NCI-H1105 treated with DMSO at 0.1 percent for 48 hours (cell line): ENCODE data around the gene RAD51B.
"Not testable (repeated sequence)": the region's sequence is repeated elsewhere in the genome, so short reads cannot be mapped to it uniquely, and the experiment has no call there.

Source experiments
- DNase-seq: peaks from one replicate; lab custom pipeline; 2025; lab: John Stamatoyannopoulos, UW

The RAD51B gene

DNA sequence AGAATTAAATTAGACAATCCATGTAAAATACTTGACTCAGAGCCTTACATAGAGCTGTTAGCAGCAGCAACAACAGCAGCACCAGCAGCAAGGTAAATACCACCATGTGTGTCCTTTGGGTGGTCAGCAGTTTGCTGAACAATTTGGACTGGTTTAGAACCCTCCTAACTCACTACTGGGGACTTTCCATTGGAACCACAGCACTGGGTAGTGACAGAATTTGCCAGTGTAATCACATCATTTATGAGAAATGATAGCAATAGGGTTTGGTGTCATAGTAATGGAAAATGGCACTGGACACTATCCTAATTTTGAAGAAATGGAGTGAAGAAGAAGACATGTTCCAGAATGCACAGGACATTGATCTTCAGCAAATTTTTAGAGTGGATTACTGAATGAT, 392.8 kb downstream of the RAD51B start:
- no peak for DNase-seq

DNA sequence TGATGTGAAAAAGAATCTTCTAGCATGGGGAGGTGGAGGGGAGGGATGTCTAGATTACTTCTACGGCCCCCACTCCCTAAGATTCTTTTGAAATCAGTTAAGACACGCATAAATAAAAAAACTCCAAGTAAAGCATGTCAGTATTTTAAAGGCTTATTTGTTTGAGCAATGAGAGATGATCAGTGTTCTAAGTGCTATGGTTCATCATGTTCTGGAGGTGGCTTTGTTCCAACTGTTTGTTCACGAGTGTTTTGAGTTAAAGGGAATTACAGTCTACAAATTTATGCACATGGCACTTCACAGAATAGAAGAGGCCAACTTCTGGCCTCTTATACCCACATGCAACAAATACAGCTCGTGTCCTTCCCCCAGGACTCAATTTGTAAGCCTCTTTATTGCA, 394.9 kb downstream of the RAD51B start:
- peak; percentile 13 for DNase-seq

DNA sequence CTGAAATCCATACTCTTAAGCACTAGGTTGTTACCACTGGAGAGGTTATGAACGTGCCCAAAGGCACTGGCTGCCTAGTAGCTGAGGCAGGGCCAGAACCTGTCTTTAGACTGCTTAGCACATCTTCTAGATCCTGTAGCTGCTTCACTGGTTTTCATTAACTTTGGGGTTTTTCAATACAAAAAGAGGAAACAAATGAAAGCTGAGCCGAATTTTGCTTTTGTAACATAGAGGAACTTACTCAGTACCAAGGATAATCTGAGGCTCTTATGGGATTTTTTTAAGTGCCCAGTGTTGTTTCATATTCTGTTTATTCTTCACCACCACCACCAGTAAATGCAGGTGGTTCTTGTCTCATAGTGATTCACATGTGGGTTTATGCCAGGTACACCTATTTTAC, 396.1 kb downstream of the RAD51B start:
- DNase-seq = no peak

DNA sequence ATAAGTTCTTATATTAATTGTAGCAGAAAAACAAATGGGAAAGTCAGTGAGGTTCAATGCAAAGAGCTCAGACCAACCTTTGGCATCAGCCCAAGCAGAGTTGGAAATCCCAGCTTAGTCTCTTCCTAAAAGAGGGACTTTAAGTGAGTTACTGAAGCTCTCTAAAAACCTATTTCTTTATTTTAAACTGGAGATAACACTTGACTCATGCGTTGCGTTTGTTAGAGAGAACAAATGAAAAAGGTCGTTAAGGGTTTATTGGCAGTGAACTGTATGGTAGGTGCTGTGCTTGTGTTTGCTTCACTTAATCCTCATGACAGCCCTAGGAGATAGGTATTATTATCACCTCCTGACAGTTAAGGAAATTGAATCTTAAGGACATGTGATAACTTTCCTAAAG, 396.5 kb downstream of the RAD51B start:
- no peak for DNase-seq

DNA sequence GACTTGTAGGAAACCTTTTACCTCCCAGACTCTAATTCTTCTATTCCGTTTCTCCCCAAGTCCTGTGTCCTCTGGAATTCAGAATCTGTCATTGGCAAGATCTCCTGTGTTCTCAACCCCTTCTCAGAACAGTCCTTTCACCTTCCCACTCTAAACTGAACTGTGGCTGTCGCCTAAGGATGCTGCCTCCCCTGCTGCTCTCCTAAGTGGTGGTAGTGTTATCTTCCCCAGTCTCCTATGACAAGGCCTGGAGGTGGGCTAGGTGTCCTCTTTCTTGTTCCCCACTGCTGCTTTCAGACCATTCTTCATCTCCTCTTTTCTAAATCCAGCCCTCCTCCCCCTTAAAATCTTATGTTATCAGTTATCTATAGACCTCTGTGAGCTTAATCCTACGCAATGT, 397.4 kb downstream of the RAD51B start:
- no peak for DNase-seq

DNA sequence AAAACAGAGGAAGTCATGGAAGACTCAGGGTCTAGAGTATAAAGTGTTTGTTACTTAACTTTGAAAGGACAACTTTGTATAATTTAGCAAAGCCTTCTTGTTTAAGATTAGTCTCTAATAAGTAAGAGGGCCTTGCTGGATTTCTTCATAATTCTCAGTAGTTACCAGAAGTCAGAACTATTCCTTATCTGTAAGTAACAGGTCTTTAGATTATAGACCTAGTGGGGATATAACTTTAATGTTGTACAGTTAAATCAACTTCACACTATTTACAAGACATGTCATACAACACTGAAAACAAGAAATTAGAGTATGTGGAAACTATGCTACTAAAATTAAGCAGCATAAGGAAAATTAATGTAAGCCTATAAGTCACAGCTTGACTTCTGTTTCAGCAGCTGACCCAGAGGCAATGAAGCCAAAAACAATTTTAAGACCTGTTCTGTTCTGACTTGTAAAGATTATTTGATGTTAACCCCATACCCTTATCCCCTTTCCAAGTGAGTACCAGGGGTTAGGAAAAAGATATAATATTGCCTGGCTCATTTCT, 398.3 kb downstream of the RAD51B start:
- DNase-seq = no peak

DNA sequence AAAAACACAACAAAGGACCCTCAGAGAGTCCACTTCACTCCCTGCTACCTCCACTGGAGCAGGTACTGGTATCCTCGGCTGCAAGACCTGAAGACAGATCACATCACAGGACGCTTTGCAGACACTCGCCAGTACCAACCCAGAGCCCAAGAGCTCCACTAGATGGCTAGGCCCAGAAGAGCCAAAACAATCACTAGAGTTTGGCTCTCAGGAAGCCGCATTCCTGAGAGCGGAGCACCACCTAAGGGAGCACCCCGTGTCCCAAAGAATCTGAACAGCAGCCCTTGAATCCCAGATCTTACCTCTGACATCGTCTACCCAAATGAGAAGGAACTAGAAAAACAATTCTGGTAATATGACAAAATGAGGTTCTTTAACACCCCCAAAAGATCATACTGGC, 399.8 kb downstream of the RAD51B start:
- no peak for DNase-seq

DNA sequence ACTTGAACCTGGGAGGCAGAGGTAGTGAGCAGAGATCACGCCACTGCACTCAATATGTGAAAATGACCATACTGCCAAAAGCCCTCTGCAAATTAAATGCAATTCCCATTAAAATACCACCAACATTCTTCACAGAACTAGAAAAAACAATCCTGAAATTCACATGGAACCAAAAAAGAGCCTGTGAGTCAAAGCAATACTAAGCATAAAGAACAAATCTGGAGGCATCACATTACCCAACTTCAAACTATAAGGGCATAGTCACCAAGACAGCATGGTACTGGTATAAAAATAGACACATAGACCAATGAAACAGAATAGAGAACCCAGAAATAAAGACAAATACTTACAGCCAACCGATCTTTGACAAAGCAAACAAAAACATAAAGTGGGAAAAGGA, 401.5 kb downstream of the RAD51B start:
- not testable (repeated sequence) for DNase-seq

DNA sequence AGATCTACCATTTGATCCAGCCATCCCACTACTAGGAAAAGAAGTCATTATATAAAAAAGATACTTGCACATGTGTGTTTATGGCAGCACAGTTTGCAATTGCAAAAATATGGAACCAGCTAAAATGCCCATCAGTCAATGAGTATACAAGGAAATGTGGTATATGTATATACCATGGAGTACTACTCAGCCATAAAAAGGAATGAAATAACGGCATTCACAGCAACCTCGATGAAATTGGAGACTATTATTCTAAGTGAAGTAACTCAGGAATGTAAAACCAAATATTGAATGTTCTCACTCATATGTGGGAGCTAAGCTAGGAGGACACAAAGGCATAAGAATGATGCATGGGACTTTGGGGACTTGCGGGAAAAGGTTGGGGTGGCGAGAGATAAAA, 402.6 kb downstream of the RAD51B start:
- DNase-seq = no peak

DNA sequence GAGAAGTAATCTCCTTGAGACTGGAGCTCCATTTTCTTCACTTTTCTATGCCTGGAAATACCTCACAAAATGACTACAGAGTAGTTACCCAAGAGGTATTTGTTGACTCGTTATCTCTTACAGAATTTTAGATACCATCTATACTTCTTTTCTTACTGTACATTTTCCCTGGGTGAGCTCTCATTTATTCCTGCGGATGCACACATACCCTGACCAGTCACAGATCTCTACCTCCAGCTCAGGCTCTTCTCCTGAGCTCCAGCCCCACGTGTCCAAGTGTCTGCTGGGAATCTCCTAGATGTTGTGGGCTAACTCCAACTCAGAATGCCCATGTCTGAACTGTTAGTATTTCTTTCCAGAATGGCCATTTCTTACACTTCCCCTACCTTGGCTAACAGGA, 403.1 kb downstream of the RAD51B start:
- DNase-seq = no peak

DNA sequence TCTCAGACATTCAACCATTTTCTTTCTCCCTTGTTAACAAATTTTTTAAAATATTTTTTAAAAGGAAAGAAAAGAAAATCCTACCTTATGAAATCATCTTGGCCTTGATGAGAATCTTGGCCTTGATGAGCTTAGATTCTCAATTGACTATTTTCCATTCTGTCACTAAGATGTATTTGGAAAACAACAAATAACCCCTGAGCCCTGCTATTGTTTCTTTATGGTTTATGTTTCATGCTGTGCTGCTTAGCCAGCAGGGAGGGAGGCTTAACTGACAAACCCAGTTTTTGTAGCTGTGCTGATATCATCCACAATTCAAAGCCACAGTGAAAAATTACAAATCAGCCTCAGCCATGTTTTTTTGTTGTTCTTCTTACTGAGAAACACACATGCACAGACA, 404.1 kb downstream of the RAD51B start:
- no peak for DNase-seq

DNA sequence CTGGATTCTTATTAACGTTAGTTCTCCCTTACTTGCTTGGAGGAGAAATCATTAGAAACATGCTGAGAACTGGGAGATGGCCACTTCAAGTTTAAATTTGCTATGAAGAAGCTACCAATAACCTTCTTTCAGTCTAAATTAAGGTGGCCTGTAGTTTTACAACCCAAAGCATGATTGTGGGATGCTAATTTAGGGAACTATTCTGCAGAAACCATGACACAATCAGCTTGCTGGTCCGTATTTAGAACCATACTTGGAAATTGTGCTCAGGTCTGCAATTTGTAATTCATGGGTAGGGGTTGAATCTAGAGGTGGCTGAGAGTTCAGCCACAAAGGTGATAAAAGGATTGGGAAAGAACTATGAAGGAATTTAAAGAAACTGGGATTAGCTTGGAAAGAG, 405.7 kb downstream of the RAD51B start:
- DNase-seq = no peak

DNA sequence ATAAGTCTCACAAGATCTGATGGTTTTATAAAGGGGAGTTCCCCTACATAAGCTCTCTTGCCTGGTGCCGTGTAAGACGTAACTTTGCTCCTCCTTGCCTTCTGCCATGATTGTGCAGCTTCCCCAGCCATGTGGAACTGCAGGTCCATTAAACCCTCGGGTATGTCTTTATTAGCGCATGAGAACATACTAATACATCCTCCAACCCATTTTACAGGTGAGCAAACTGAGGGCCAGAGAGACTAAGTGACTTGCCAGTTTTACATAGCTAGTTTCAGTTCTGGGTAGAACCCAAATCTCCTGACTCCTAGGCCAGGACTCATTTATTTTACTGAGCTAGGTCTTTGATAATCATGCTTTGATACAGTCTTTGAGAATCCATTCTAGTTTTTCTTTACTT, 406.9 kb downstream of the RAD51B start:
- no peak for DNase-seq

DNA sequence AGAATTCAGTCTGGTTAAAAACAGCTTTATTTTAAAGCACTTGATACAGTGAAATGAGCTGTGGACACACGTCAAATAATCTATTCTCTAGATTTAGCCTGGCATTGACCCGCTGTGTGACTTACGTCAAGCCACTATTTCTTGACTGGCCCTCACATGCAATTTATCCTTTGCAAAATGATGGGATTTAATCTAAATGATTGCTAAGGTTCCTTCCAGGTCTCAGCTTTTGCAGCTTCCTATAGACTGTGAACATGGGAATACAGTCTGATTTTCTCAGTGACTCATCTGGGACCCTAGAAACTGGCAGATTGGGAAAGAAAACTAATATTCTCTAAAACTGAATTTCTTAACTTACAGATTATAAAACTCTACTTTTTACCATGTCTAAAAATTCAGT, 409.1 kb downstream of the RAD51B start:
- no peak for DNase-seq

DNA sequence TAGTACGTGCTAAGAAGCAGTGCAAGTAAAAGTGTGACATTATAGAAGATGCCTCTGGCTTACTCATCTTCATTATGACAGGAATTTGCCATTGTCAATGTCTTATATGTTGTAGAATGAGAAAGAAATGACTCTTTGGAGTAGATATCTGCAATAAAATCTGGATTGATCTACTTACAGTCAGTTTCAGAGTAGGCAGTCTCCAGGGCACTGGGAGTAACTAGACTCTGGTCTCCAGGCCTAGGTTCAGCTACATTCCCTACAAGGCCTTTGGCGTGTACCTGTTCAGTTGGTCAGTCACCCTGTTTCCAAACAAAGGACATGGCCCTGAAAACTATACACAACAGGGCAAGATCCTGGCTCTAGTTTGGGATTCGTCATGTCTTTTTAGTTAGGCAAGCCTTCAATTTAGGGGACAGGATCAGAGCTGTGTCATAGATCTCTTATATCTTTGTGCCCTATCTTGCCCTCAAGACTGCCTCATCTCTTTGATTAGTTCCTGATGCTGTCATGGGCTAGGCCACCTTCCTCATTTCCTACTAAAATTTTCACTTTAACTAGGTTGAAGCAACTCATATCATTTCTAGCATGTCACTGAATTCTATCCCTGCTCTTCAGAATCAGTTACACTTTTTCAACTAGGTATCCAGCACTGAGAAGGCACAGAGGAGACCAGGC, 410.0 kb downstream of the RAD51B start:
- no peak for DNase-seq

DNA sequence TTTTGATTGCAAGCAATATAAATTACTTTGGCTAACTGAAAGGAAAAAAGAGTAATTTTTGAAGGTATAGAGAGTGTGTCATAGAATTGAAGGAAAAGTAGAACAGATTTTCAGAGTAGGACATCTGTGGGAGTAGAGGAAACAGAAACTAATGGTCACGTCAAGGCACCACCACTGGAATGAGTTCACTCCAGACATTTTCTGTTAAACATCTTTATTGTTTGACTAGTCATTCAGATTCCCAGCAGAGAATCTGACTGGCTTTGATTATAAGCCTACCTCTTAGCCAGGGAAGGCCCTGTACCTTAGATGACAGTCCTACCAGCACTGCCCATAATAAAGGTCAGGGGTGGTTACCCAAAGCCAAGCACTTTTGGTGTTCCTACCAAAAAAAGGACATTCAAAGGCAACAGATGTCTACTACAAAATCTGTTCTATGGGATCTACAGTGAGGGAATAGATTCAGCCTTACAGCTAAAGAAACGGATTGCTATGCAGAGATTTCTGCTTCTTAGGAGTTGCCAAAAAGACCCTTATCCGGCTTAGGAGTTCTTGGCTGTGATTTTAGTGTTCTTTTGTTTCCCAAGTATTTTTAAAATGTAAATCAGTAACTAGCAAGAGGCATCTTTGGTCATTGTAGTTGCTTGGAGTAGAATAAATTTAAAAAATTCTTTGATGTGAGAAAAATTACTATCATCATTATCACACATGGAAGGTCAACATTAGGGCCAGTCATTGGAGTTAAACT, 410.8 kb downstream of the RAD51B start:
- DNase-seq = no peak

DNA sequence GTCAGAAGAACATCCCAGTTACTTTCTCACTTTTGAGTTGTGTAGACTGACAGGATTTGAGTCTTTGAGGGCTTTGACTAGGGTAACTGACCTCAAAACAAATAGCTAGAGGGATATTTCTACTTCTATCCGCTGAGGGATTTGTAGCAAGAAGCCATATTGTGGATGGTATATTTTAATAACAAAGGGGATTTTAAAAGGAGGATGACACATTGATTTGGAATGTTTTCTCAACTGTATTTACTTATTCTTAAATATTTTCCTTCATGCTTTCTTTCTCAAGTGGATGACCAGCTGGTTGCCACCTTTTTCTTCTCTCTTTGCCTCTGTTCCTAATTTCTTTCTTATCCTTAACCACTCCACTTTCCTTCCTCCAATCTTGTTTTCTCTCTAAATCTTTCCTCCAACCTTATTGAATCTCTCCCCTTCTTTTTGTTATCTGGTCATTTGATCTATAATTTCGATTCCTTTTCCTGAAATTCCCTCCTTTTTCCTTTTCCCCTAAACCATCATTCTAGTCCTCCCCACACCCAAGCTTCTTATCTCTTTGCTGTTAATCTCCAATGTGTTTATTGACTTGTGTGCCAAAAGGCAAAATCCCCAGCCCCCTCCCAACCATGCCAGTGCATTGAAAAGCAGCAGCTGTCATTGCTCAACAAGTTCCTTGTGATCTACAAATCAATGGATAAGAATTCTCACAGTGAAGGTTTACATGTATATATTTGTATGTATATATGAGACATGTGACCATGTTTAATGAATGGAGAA, 411.6 kb downstream of the RAD51B start:
- DNase-seq = no peak

DNA sequence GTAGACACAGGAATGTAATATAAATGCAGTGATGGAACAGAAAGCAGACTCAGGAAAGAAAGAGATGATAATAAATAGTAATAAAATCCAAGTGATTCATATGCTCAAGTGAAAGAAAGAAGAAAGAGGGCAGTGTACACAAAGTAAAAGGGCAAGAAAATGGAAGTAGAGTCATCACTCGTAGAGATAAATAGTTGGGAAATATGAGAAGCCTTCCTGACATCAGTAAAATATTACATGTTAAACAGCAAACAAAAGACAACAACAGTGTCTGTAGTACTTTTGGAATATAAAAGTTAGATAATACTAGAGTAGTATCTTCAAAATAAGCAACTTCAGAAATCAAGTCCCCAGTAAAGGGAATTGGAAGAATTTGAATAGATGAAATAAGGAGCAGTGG, 412.3 kb downstream of the RAD51B start:
- DNase-seq = no peak

DNA sequence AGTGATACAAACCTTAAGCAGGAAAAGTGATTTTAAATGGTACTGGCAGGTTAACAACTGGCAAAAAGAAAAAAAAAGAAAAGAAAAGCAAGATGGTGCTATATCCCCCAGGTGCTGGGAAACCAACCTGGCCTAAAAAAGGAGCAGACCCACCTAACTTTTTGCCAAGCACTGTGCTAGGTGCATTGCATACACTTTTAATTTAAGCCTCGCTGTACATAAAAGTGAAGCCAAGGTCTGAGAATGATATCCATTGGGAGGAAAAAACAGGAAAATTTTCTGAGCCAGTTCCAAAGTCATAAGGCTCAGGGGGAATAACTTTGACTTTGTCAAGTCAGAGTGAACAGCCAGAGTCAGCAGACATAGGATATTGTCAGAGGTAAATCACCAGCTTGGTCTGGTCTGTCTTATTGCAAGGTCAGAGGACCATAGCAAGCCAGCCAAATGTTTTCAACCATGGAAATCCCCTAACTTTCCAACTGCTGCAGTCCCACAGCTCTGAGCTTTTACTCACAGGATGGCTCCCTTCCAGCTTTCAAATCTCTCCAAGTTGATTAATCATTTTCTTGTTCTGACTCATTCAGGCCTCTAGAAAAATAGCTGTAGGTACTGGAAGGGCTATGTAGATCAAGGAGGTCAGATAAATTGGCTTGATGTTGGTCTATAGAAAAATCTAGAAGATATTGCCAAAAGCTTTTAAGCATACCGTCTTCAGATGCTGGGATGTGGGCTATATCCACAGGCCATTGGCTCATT, 412.9 kb downstream of the RAD51B start:
- no peak for DNase-seq

DNA sequence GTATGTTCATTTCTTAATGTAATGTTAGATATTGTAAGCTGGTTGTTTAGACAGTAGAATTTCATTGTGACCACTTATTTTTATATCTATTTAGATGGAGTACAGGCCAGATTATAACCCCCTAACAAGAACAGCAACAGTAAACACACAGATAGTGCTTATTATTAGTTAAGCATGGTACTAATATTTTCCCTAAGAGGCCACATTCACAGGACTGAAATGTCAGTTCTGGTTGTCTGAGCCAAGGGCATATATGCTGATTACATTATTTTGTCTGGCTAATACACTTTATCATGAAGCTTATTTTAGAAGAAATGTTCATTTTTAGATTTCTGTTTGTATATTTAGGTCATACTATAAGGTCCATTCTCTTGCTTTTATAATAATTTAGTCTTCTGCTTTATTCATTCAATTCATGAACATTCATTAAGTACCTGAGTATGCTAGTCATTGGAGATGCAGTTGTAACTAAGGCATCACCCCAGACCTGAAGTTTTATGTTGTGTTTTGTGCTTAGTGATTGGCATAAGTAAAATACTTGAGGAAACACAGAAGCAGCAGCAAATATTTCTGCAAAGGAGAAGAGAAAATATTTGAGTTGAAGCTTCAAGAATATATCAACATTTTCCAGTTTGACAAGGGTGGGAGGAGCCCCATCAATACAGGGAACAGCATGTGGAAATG, 413.7 kb downstream of the RAD51B start:
- DNase-seq = no peak

DNA sequence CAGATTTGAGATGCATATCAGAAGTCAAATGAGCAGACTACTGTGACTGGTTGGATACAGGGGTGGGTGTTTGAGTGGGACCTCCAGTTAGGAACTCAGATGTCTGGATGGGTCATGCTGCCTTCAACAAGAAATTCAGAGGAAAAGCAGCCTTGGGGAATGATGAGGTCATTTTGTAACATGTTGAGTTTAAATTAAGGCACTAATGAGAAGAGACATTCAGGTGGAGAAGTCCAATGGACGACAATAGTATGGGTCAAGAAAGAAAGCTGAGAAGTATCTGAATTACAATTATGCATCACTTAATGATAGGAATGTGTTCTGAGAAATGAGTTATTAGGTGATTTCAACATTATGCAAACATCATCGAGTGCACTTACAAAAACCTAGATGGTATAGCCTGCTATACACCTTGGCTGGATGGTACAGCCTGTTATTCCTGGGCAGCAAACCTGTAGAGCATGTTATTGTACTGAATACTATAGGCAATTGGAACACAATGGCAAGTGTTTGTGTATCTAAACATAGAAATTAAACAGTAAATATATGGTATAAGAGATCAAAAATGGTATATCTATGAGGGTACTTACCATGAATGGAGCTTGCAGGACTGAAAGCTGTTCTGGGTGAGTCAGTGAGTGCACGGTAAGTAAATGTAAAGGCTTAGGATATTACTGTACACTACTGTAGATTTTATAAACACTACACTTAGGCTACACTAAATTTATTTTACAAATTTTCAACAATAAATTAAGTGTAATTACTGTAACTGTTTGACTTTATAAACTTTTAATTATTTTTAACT, 414.7 kb downstream of the RAD51B start:
- no peak for DNase-seq
